RWPE2 (cell line): ENCODE data around the gene HIGD1C.
"Not testable (repeated sequence)": the region's sequence is repeated elsewhere in the genome, so short reads cannot be mapped to it uniquely, and the experiment has no call there.

Experiments used
- ATAC-seq: fragments of 200-7000 bp; cut with Tn5 transposase; 3 replicates; pipeline ENCODE4 v1.9.1; 2021; ENCODE audit warnings: low read depth
- DNase-seq: peaks from one replicate; pipeline ENCODE4 v3.0.0-alpha.2; 2020; ENCODE audit warnings: low spot score
- H3K27ac ChIP-seq: fragments of 450-650 bp; 2 replicates; pipeline ENCODE4 v1.5.1; 2017; ENCODE audit warnings: mild to moderate bottlenecking; ENCODE audit not compliant: poor library complexity, severe bottlenecking
- H3K27me3 ChIP-seq: fragments of 250-450 bp; sonication (Bioruptor Pico); 2 replicates; pipeline ENCODE4 v1.5.1; 2021; ENCODE audit warnings: mild to moderate bottlenecking, moderate library complexity; ENCODE audit not compliant: insufficient read depth, poor library complexity, severe bottlenecking
- H3K36me3 ChIP-seq: fragments of 250-450 bp; sonication (Bioruptor Pico); 2 replicates; pipeline ENCODE4 v1.5.1; 2020; ENCODE audit warnings: low read depth, mild to moderate bottlenecking, moderate library complexity
- H3K4me1 ChIP-seq: fragments of 250-450 bp; sonication (Bioruptor Pico); 2 replicates; pipeline ENCODE4 v1.5.1; 2021; ENCODE audit warnings: mild to moderate bottlenecking, moderate library complexity; ENCODE audit not compliant: insufficient read depth, poor library complexity, severe bottlenecking
- H3K4me3 ChIP-seq: fragments of 250-450 bp; sonication (Bioruptor Pico); 2 replicates; pipeline ENCODE4 v1.5.1; 2021; ENCODE audit warnings: mild to moderate bottlenecking, moderate library complexity; ENCODE audit not compliant: severe bottlenecking
- H3K9me3 ChIP-seq: fragments of 250-450 bp; sonication (Bioruptor Pico); 2 replicates; pipeline ENCODE4 v1.5.1; 2021; ENCODE audit warnings: mild to moderate bottlenecking, moderate library complexity; ENCODE audit not compliant: severe bottlenecking
- CTCF ChIP-seq: fragments of 450-650 bp; IDR thresholded peaks from one replicate; pipeline ENCODE4 v1.5.1; 2017; ENCODE audit warnings: mild to moderate bottlenecking, moderate library complexity; ENCODE audit not compliant: poor library complexity, severe bottlenecking

The HIGD1C gene

DNA sequence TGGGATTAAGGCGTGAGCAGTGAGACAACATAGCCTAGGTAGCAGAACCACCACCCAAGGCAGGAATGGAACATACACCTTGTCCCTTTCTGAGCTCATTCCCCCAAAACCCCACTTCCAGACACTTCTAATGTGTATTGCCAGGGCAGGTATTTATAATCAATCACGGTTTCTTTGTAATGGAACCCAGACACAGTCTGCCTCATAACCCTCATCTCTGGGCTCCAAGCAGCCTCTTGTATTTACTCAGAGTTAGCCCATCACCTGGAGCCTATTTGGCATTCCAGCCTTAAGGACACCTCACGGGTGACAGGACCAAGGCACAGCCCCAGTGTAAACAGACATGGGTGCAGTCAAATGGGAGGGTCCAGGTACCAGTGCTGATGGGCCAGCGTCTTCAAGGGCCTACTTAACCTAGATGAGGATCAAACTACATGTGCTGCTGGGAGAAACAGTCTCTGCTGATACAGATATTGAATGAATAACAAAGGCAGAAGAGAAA is 2.5 kb upstream of the HIGD1C start:
- no peak overlapping the region for H3K27ac ChIP-seq
- H3K4me1 ChIP-seq, result no peaks in the 10 kb centered on the region
- DNase-seq (no peak), ATAC-seq (no peak)
- TF ChIP-seq CTCF, result no peak
- no peaks in the 10 kb centered on the region for H3K9me3 ChIP-seq
- no peak overlapping the region for H3K4me3 ChIP-seq
- H3K36me3 ChIP-seq, result no peaks in the 10 kb centered on the region
- no peaks in the 10 kb centered on the region for H3K27me3 ChIP-seq

DNA sequence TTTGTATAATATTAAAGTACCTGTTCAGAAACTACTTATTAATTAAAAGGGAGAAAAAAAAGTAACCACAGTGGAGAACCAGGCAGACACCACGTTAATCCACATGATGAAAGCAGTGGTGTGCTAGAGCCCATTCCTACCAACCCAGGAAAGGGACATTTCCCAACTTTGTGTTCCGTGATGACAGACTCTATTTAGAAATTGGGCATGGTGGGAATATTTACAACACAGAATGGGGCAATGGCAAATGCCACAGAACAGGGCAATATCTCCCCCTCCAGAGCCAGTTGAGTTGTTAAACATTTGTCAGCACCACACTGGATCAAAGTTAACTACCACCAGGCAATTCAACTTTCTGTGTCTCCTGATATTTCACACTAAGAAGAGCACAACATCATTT is 1.2 kb upstream of the HIGD1C start:
- DNase-seq (no peak), ATAC-seq (no peak)
- Histone ChIP-seq H3K36me3 (no peaks in the 10 kb centered on the region), H3K9me3 (no peaks in the 10 kb centered on the region), H3K27me3 (no peaks in the 10 kb centered on the region), H3K4me3 (no peak overlapping the region), H3K4me1 (no peaks in the 10 kb centered on the region), H3K27ac (no peak overlapping the region)
- TF ChIP-seq CTCF, result no peak

GRCh38 chr12:50953047-50953446 is 703 bp downstream of the HIGD1C start:
- no peaks in the 10 kb centered on the region for H3K9me3 ChIP-seq
- H3K36me3 ChIP-seq, result no peaks in the 10 kb centered on the region
- no peak for DNase-seq

DNA sequence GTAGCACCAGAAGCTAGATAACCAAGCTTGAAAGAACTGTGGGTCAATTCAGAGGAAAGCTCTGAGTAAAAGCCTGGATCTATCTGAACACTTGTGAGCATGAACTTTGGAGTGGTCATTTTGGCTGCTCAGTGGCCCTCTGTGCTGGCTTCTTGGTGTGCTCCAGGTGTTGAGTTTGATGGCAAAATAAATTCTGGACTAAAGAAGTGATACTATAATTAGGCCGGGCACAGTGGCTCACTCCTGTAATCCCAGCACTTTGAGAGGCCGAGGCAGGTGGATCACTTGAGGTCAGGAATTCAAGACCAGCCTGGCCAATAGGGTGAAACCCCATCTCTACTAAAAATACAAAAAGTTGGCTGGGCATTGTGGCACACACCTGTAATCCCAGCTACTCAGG is 2.4 kb downstream of the HIGD1C start:
- not testable (repeated sequence) for H3K27me3 ChIP-seq, DNase-seq, H3K9me3 ChIP-seq, H3K4me3 ChIP-seq, ATAC-seq, H3K27ac ChIP-seq, H3K4me1 ChIP-seq, H3K36me3 ChIP-seq

More at GRCh38 chr12:50953047-50953446, 703 bp downstream of the HIGD1C start:
- Histone ChIP-seq H3K27ac (no peak overlapping the region), H3K27me3 (no peaks in the 10 kb centered on the region), H3K4me1 (no peaks in the 10 kb centered on the region), H3K4me3 (no peak overlapping the region)
- TF ChIP-seq CTCF, result no peak
- ATAC-seq, result no peak

GRCh38 chr12:50955288-50955687 is 2.9 kb downstream of the HIGD1C start:
- Histone ChIP-seq H3K9me3 (no peaks in the 10 kb centered on the region), H3K27me3 (no peaks in the 10 kb centered on the region), H3K36me3 (no peaks in the 10 kb centered on the region), H3K4me1 (no peaks in the 10 kb centered on the region), H3K27ac (no peak overlapping the region), H3K4me3 (no peak overlapping the region)
- DNase-seq (no peak), ATAC-seq (no peak)
- no peak for TF ChIP-seq CTCF
